ENCODE measurements around the gene SPARC. TPM values are rescaled to one million over a fixed set of nuclear protein-coding genes. Genes with fewer than 3 reads are reported as not detected.

SPARC gene
- total RNA-seq, 1 donor from 2014 or later: 439 TPM

DNA sequence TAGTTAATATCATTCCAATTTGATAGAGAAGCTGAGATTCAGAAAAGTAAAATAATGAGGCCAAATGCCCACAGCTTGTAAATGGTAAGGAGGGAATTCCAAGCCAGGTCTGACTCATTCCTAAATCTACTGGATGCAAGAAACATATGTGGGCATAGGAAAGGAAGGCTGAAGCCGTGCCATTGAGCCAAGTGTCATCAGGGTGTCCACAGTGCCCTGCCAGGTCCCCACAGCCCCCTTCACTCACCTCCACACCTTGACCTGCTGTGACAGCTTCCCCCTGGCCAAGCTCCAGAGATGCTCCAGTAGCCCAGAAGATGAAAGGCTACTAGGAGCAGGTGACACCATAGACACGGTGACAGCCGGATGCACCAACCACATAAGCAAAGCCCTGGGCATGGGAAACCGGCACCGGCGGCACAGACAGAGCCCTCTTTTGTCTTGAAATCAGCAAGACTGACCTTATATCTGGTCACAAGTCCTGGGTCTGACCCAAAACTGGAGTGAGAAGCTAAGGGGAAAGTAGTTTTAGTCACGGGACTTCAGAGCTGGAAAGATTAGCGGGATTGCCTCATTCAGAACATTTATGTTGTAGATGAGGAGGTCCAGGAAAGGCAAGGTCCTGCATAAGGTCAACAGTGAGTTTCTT lies 75.5 kb downstream of the SPARC start:
- intact Hi-C loops (cut with micrococcal nuclease): no loop called here
- DNase-seq (no peak), ATAC-seq (no peak)

Other genes with a start within 250 kb of the SPARC start
- 4.1 TPM for gene SLC36A1, start 239.3 kb downstream of the SPARC start, total RNA-seq
- gene FAT2, start 95.6 kb downstream of the SPARC start, total RNA-seq: not detected
- 63.2 TPM for gene ATOX1, start 71.7 kb upstream of the SPARC start, total RNA-seq
- gene G3BP1, start 85.0 kb upstream of the SPARC start, total RNA-seq: 125 TPM
- not detected for gene GLRA1, start 237.9 kb upstream of the SPARC start, total RNA-seq

Measured in left ventricle myocardium superior (tissue), 1 donor.